Hepatocyte (in vitro differentiated cells): Measurements from ENCODE around the gene DHRS2.

ENCODE experiments used
- CTCF ChIP-seq: fragments of 200-600 bp; sonication (generic); IDR thresholded peaks from 2 replicates; pipeline ENCODE4 v1.5.1; 2016; ENCODE audit warnings: antibody characterized with exemption, mild to moderate bottlenecking; ENCODE audit not compliant: poor library complexity
- EZH2 ChIP-seq: fragments of 200-600 bp; sonication (generic); IDR thresholded peaks from 2 replicates; pipeline ENCODE4 v1.6.1; 2016; ENCODE audit warnings: antibody characterized with exemption, mild to moderate bottlenecking, borderline replicate concordance

- TF ChIP-seq CTCF (no peak), EZH2 (no peak)
Measured at GRCh38 chr14:23624830-23625404, 11.2 kb upstream of the DHRS2 start.
